ENCODE results near the gene TSHZ1.

The TSHZ1 gene

GRCh38 chr18:75209951-75210258, 692 bp upstream of the TSHZ1 start (continued):
- TF ChIP-seq ZNF292 (tag by site-specific recombination; IDR thresholded peaks at IDR 0.05; ENCODE audit: borderline replicate concordance, low read depth) (no peak), ZBTB44 (tag by site-specific recombination; IDR thresholded peaks at IDR 0.05) (no peak), ZNF654 (tag by site-specific recombination; IDR thresholded peaks at IDR 0.05; ENCODE audit: low read depth) (0 out of 2 replicates have a peak, but pooled peaks have one; percentile 0), ZNF645 (tag by site-specific recombination; IDR thresholded peaks at IDR 0.05) (no peak), OSR2 (tag by site-specific recombination; IDR thresholded peaks at IDR 0.05) (no peak), ZNF830 (tag by site-specific recombination; IDR thresholded peaks at IDR 0.05; ENCODE audit: low read depth) (no peak), ZNF18 (tag by site-specific recombination; IDR thresholded peaks at IDR 0.05) (no peak), BCL6B (tag by site-specific recombination; IDR thresholded peaks at IDR 0.05) (no peak), ZNF324 (tag by site-specific recombination; IDR thresholded peaks at IDR 0.05) (no peak), ZFP69B (tag by site-specific recombination; IDR thresholded peaks at IDR 0.05) (no peak), ZNF664 (tag by site-specific recombination; IDR thresholded peaks at IDR 0.05) (no peak), ZNF692 (tag by site-specific recombination; IDR thresholded peaks at IDR 0.05) (0 out of 2 replicates have a peak, but pooled peaks have one; percentile 10), ZNF624 (tag by site-specific recombination; IDR thresholded peaks at IDR 0.05) (no peak), ZNF623 (tag by site-specific recombination; IDR thresholded peaks at IDR 0.05) (no peak), ZNF837 (tag by site-specific recombination; IDR thresholded peaks at IDR 0.05) (no peak), PATZ1 (tag by site-specific recombination; IDR thresholded peaks at IDR 0.05) (0 out of 2 replicates have a peak, but pooled peaks have one; percentile 2), ZNF621 (tag by site-specific recombination; IDR thresholded peaks at IDR 0.05) (no peak), ZEB2 (tag by site-specific recombination; IDR thresholded peaks at IDR 0.05) (0 out of 2 replicates have a peak, but pooled peaks have one; percentile 4), ZXDB (tag by site-specific recombination; IDR thresholded peaks at IDR 0.05) (no peak), HOXD13 (CRISPR knock-in tag; IDR thresholded peaks at IDR 0.05; ENCODE audit: borderline replicate concordance) (no peak), ZNF561 (tag by site-specific recombination; IDR thresholded peaks at IDR 0.05; ENCODE audit: borderline replicate concordance) (no peak), OVOL3 (tag by site-specific recombination; IDR thresholded peaks at IDR 0.05) (no peak), ZIC2 (tag by site-specific recombination; IDR thresholded peaks at IDR 0.05) (no peak)

Measured in HEK293 (cell line).